NOMO-1 (cell line): ENCODE results near the gene PI4K2B.
A peak's percentile ranks its signal among the peaks of the same experiment; 100 is the strongest.
"Not testable (repeated sequence)": the region's sequence is repeated elsewhere in the genome, so short reads cannot be mapped to it uniquely, and the experiment has no call there.

Experiments
- DNase-seq, 2 experiments: peaks; one replicate each; lab custom pipeline; 2025; ENCODE audit not compliant: unreplicated experiment in 2 of 2; lab: John Stamatoyannopoulos, UW

PI4K2B gene

DNA sequence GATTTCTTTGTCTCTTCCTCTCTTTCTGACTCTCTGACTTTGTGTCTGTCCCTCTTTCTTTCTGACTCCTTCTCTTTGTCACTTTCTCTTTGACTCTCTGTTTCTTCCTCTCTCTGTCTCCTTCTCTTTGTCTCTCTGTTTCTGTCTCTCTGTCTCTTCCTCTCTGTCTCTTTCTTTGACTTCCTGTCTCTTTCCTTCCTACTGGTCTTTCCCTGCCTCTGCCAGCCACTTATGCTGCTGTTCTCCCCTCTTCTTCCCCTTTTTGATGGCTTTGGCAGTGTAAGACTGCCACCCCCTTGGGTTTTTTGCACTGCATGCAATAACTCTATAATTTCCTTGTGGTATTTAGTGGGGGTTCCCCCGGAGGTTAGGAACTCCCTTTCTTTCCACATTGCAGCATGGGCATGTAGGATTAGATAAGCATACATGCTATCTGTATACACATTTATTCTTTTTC, 6.9 kb downstream of the PI4K2B start:
- peak; percentile 45 to 46 for DNase-seq

DNA sequence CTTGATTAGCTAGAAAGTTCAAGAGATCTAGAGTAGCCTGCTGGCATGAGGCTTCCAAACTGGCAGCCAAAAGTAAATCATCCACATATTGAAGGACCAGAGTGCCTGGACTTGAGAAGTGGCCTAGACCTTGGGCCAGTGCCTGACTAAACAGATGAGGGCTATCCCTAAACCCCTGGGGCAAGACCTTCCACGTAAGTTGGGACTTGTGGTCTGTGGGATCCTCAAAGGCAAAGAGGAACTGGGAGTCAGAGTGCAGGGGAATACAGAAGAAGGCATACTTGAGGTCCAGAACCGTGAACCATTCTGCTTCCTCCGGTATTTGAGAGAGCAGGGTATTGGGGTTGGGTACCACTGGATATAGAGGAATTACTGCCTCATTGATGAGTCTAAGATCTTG, 8.4 kb downstream of the PI4K2B start:
- not testable (repeated sequence) for DNase-seq

DNA sequence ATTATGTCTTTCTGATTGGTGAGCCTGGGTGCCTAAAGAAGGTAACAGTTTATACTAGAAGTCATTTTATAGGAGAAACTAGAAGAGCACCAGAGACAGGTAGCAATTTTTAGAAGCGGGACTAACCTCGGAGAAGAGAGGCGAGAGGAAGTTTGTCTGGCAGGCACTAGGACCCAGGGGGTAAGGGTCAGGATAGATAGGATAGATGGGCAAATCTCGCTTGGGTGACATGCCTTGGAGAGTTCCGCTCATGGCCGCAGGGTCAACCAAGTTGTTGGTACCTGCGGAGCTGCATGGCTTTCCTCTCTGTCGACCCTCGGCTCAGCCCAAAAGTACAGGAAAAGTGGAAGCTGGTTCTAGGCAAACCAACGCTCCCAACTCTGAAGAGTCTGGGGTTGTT, 11.3 kb downstream of the PI4K2B start:
- no peak for DNase-seq

DNA sequence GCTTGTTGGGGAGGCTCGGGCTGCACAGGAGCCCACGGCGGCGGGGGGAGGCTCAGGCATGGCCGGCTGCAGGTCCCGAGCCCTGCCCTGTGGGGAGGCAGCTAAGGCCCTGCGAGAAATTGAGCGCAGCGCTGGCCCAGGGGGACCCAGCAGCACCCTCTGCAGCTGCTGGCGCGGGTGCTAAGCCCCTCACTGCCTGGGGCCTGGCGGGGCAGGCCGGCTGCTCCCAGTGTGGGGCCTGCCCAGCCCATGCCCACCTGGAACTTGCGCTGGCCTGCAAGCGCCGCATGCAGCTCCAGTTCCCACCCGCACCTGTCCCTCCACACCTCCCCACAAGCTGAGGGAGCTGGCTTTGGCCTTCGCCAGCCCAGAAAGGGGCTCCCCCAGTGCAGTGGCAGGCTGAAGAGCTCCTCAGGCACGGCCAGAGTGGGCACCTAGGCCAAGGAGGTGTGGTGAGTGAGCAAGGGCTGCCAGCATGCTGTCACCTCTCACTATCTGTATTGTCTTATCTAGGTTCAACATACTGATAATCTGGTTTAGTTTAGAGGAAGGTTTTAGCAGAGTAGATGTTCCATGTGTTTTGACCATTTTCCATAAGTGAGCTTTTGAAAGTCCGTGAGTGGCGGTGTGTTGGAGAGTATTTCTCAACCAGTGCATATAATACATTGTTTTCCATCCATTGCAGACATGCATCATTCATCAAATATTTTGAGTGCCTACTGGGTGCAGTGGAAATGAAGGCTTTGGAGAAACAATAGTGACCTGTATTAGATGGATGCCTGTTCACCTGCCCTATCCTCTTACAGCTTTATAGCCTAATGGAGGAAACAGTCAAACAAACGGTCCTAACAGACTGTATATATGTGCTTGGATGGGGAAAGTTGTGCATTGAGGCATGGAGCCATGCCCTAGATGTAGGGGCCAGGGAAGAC, 13.1 kb downstream of the PI4K2B start:
- no peak for DNase-seq

DNA sequence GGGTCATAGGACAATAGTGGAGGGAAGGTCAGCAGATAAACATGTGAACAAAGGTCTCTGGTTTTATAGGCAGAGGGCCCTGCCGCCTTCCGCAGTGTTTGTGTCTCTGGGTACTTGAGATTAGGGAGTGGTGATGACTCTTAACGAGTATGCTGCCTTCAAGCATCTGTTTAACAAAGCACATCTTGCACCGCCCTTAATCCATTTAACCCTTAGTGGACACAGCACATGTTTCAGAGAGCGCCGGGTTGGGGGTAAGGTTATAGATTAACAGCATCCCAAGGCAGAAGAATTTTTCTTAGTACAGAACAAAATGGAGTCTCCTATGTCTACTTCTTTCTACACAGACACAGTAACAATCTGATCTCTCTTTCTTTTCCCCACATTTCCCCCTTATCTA, 15.0 kb downstream of the PI4K2B start:
- not testable (repeated sequence) for DNase-seq

DNA sequence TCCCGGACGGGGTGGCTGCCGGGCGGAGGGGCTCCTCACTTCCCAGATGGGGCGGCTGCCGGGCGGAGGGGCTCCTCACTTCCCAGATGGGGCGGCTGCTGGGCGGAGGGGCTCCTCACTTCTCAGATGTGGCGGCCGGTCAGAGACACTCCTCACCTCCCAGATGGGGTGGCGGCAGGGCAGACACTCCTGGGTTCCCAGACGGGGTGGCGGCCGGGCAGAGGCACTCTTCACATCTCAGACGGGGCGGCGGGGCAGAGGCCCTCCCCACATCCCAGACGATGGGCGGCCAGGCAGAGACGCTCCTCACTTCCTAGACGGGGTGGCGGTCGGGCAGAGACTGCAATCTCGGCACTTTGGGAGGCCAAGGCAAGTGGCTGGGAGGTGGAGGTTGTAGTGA, 15.7 kb downstream of the PI4K2B start:
- DNase-seq, result not testable (repeated sequence)

DNA sequence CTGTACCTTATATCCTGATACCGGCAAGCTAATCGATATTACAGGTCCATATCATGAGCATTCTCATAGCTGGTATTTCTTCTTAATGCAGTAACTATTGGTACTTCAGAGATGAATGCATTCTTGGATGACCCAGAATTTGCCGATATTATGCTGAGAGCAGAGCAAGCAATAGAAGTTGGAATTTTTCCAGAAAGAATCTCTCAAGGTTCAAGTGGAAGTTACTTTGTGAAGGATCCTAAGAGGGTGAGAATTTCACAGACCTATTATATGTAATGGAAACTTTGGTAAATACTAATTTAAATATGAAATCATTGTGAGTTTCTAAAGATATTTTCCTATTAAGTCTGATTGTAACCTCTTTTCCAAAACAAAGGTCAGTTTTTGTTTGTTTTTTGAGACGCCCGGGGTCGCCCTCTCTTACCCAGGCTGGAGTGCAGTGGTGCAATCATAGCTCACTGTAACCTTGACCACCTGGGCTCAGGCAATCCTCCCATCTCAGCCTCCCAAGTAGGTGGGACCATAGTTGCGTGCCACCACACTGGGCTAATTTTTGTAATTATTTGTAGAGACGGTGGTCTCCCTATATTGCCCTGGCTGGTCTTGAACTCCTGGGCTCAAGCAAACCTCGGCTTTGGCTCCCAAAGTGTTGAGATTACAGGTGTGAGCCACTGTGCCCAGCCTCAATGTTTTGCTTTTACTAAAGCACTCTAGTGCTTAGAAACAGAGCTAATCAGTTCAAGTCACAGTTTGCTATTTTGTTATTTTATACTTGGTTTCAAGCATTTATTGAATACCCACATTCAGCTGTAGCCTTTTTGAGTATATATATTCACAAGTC, 18.6 kb downstream of the PI4K2B start:
- DNase-seq, result no peak

DNA sequence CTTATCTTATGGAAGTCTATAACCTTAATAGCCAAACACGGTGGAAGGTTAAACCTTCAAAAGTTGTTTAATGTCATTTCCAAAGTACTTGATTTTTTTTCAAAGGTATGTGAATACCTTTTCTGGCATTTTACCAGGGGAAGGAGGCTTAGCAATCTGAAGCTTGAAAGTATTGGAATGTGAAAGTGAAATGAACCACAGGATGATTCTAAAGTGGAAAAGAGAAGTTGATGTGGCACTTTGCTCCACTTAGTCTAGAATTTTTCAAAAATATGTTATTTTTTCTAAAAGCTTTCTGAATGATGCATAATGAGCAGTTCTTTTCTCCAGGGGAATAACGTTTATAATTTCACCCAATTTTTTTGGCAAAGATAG, 19.2 kb downstream of the PI4K2B start:
- no peak for DNase-seq

DNA sequence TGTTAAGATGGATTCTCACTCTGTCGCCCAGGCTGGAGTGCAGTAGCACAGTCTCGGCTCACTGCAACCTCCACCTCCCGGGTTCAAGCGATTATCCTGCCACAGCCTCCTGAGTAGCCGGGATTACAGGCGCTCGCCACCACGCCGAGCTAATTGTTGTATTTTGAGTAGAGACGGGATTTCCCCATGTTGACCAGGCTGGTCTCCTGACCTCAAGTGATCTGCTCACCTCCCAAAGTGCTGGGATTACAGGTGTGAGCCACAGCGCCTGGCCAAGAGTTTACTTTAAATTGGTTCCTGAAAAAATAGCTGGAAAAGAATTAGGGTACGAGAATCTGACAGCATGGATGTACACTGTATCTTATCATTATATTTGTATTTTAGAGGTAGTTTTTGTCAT, 20.0 kb downstream of the PI4K2B start:
- DNase-seq, result not testable (repeated sequence)

DNA sequence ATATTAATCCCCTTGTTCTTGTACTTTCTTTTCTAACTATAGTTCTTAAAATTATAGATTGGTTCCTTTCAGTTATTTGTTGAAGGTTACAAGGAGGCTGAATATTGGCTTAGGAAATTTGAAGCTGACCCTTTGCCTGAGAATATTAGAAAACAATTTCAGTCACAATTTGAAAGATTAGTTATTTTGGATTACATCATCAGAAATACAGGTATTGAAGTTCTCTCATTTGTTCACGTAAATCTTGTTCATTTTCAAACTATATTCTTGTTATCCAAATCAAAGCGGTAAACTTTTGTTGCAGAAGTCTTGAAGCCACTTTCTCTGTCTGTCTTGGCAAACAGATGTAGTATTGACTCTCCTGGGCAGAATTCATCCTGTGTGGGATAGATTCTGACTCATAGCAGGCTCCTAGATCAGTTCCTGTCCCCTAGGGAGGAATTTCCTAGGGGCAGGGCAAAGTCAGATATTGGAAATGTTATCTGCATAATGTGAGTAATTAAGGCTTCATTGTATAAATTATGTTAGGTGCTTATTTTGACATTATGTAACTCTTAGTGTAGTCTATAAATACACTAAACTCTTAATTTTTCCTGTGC, 25.2 kb downstream of the PI4K2B start:
- no peak for DNase-seq

DNA sequence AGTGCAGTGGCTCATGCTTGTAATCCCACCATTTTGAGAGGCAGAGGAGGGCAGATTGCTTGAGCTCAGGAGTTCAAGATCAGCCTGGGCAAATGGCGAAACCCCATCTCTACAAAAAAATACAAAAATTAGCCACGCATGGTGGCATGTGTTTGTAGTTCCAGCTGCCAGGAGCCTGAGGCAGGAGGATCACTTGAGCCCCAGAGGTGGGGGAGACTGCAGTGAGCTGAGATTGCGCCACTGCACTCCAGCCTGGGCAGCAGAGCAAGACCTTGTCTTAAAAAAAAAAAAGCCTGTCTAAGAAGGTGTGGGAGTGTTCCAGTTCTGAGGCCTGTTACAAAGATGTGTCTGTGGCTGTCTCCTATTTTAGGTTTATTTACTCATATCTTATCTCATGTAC, 38.0 kb downstream of the PI4K2B start:
- no peak for DNase-seq

DNA sequence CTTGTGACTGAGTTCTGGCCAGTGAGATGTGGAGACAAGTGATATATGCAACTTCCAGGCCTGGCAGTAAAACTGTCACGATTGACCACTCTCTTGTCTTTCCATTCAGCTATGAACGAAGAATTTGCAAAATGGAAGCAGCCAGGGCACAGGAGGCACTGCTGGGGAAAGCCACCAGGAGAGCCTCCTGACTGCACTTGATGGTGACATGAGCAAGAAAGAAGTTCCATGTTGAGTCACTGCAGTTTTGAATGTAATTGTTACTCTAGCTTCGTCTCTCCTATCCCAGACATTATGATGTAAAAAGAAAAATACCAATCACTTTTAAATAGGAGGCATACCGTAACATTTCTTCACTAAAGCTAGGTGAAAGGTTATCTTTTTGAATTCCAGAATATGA, 46.4 kb downstream of the PI4K2B start:
- DNase-seq, result no peak

DNA sequence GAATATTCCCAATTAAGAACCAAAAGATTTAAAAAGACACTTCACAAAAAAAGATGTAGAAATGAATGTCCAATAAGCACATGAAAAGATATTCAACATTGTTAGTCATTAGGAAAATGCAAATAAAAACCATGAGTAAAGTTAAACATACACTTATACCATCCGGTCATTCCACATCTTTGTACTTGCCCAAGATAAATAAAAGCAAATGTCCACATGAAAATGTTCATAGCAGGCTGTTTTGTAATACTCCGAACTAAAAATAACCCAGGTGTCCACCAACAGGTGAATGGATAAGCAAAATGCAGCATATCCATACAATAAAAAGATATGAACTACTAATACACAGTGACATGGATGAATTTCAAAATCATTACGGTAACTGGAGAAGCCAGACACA, 50.1 kb downstream of the PI4K2B start:
- DNase-seq, result no peak

DNA sequence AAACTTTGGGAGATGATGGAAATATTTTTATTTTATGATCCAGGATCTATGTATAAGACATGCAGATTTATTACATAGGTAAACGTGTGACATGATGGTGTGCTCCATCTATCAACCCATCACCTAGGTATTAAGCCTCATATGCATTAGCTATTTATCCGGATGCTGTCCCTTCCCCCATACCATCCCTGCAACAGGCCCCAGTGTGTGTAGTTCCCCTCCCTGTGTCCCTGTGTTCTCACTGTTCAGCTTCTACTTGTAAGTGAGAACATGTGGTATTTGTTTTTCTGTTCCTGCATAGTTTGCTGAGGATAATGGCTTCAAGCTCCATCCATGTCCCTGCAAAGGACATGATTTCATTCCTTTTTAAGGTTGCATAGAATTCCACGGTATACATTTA, 50.6 kb downstream of the PI4K2B start:
- DNase-seq, result no peak

DNA sequence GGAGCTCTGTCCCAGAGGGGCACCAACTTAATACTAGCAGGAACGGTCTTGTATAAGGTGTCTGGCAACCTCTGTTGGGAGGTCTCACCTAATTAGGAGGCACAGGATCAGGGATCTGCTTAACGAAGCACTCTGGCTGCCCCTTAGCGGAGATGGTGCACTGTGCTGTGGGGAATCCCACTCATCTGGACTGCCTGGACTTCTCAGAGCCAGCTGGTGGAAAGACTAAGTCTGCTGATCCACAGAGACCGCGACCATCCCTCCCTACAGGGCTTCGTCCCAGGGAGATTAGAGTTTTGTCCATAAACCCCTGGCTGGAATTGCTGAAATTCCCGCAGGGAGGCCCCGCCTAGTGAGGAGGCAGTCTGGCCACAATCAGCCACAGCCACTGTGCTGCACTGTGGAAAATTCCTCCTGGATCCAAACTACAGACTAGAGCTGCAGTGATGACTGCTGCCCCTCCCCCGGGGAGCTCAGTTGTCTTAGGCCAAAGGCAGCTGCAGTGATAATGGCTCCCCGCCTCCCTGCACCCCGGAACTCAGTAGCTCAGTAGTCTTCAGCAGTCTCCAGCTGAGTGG, 56.7 kb downstream of the PI4K2B start:
- DNase-seq, result no peak

DNA sequence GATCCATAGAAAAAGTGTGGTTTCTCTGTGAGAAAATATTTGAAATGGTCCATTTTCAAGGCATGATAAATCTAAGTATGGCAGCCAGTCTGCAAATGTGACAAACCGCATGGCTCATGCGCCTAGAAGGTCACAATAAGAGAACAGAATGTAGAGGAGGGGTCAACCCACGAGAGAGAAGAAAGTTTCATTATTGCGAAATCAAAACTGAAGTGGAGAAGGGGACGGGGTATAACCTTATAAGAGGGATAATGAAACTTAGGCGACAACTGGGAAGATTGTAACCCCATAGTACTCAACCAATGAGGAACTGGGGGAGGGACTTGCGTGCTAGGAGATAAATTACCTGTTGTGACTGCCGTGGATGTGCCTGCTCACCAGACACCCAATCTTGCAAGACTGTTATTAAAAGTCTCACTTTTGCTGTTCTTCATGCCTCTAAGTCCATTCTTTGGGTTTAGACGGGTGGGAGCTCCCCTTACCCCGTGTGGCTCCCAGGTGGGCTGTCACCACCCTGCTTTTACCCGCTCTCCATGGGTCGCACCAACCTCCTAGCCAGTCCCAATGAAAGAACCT, 57.4 kb downstream of the PI4K2B start:
- no peak for DNase-seq

DNA sequence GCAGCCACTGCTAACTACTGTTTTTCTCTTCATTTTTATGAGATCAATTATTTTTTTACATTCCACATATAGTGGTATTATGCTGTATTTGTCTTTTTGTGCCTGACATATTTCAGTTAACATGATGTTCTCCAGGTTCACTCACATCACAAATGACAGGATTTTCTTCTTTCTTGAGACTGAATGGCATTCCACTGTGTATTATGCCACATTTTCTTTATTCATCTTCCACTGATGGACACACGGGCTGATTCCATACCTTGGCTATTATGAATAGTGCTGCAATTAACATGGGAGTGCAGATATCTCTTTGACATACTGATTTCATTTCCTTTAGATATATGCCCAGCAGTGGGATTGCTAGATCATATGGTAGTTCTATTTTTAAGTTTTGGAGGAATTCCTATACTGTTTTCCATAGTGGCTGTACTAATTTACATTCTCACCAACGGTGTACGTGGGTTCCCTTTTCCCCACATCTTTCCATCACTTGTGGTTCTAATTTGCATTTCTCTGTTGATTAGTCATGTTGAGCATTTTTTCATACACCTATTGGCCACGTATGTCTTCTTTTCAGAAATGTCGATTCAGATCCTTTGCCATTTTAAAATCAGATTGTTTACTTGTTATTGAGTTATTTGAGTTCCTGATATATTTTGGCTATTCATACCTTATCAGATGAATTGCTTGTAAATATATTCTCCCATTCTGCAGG, 63.9 kb downstream of the PI4K2B start:
- no peak for DNase-seq

DNA sequence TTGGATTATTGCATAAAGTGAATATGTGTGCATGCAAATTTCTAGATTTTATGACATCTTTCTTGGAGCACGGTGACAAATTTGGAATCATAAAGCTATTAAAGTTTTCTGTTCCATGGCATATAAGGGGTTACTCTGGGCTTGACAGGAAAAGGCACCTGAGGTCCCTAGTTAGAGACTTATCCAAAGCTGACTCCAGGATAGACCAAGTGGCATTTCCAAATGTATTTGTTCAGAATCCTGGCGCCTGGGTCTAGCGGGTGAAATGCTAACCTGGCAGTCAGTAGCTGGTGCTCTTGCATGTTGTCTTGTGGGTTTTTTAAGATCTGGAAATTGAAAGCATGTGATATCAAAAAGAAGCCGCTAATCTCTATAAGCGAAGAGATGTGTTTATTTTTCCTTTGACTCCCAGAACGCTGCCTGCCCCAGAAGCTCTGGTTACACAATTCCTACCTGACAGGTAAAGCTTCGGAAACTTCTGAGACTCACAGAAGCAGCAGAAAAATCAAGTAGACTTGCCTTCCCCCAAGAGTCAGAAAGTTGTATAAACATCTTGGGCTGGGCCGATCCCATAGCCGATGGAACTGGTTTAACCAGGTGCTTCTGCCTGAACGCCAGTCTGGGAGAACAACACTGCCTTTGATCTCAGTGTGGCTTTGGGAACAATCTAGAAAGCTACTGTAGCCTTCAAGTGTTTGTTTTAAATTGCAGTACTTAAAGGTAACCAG, 65.8 kb downstream of the PI4K2B start:
- no peak for DNase-seq

DNA sequence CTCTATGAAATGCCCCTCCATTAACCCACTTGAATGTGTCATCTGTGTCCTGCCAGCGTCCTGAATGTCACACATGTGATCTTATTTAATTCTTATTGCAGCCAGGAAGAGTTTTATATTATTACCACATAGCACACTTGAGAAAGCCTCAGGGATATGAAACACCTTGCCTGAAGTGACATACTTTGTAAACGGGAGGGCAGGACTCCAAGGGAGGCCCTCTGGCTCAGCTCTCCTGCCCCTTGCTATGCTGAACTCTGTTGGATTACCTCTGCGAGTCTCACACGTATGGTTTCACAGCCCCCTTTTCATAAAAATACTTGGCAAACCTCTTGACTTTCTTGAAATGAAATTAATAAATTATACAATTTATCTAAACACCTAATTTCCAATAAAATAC, 67.6 kb downstream of the PI4K2B start:
- DNase-seq, result no peak
